Liver (tissue), 9 donors: ENCODE data around the gene SEMA4D. TPM values are rescaled to one million over a fixed set of nuclear protein-coding genes. Genes with fewer than 3 reads are reported as not detected.

Source experiments
- DNase-seq: peaks from one replicate; pipeline ENCODE4 v3.0.0-alpha.2; 2017; ENCODE audit warnings: low spot score
- H3K27ac ChIP-seq, 2 donors: one replicate each; pipeline ENCODE4 v1.7.0; 2013; ENCODE audit warnings: inconsistent platforms in 2 of 2, low read length in 2 of 2, control low read depth in 1 of 2, low read depth in 1 of 2, mild to moderate bottlenecking in 1 of 2
- H3K27me3 ChIP-seq, 4 donors: one replicate each; pipeline versions ENCODE4 v1.6.1 to v1.7.0; 2013; ENCODE audit warnings: low read length in 3 of 4, inconsistent platforms in 1 of 4, mild to moderate bottlenecking in 1 of 4, moderate library complexity in 1 of 4; ENCODE audit not compliant: control insufficient read depth in 4 of 4, insufficient read depth in 4 of 4
- H3K36me3 ChIP-seq, 4 donors: one replicate each; pipeline versions ENCODE4 v1.6.1 to v1.7.0; 2013; ENCODE audit warnings: low read length in 3 of 4, mild to moderate bottlenecking in 3 of 4, low read depth in 1 of 4, moderate library complexity in 1 of 4; ENCODE audit not compliant: control insufficient read depth in 4 of 4, insufficient read depth in 3 of 4
- H3K4me1 ChIP-seq, 4 donors: one replicate each; pipeline versions ENCODE4 v1.6.1 to v1.7.0; 2013; ENCODE audit warnings: low read length in 3 of 4, mild to moderate bottlenecking in 3 of 4, moderate library complexity in 1 of 4; ENCODE audit not compliant: control insufficient read depth in 4 of 4, insufficient read depth in 4 of 4
- H3K4me3 ChIP-seq, 3 donors: one replicate each; pipeline versions ENCODE4 v1.6.1 to v1.7.0; 2013; ENCODE audit warnings: low read length in 3 of 3, control low read depth in 1 of 3, low read depth in 1 of 3, mild to moderate bottlenecking in 1 of 3
- H3K9ac ChIP-seq, 2 donors: one replicate each; pipeline ENCODE4 v1.7.0; 2013; ENCODE audit warnings: low read length in 2 of 2, mild to moderate bottlenecking in 2 of 2, moderate library complexity in 2 of 2, control low read depth in 1 of 2, low read depth in 1 of 2
- H3K9me3 ChIP-seq, 4 donors: one replicate each; pipeline versions ENCODE4 v1.6.1 to v1.7.0; 2013; ENCODE audit warnings: low read length in 3 of 4; ENCODE audit not compliant: control insufficient read depth in 4 of 4
- ATF3 ChIP-seq: IDR thresholded peaks from 2 replicates; pipeline ENCODE4 v1.6.1; 2016; ENCODE audit warnings: antibody characterized with exemption
- CTCF ChIP-seq: fragments of 150-350 bp; IDR thresholded peaks from 2 replicates; pipeline ENCODE4 v1.5.1; 2017; ENCODE audit warnings: improper control_type of control experiment, low read depth, low read length; ENCODE audit not compliant: missing input control
- EGR1 ChIP-seq, 2 donors: IDR thresholded peaks; 2 replicates each; pipeline ENCODE4 v1.6.1; 2016 to 2018; ENCODE audit warnings: antibody characterized with exemption in 2 of 2, low read depth in 2 of 2
- FOXA1 ChIP-seq: IDR thresholded peaks from 2 replicates; pipeline ENCODE4 v1.6.1; 2016; ENCODE audit warnings: antibody characterized with exemption
- FOXA2 ChIP-seq: IDR thresholded peaks from 2 replicates; pipeline ENCODE4 v1.6.1; 2016; ENCODE audit warnings: antibody characterized with exemption
- HNF4A ChIP-seq, 2 donors: conservative IDR thresholded peaks; 2 replicates each; pipeline ENCODE4 v1.6.1; 2016; ENCODE audit warnings: antibody characterized with exemption in 2 of 2, mild to moderate bottlenecking in 2 of 2
- HNF4G ChIP-seq: IDR thresholded peaks from 2 replicates; pipeline ENCODE4 v1.6.1; 2016; ENCODE audit warnings: antibody characterized with exemption
- JUND ChIP-seq, 2 donors: IDR thresholded peaks; 2 replicates each; pipeline ENCODE4 v1.6.1; 2016; ENCODE audit warnings: antibody characterized with exemption in 2 of 2
- NR2F2 ChIP-seq: IDR thresholded peaks from 2 replicates; pipeline ENCODE4 v1.6.1; 2016; ENCODE audit warnings: antibody characterized with exemption
- RAD21 ChIP-seq, 2 donors: IDR thresholded peaks; 2 replicates each; pipeline ENCODE4 v1.6.1; 2016; ENCODE audit warnings: antibody characterized with exemption in 2 of 2, mild to moderate bottlenecking in 2 of 2
- REST ChIP-seq: IDR thresholded peaks from 2 replicates; pipeline ENCODE4 v1.6.1; 2016; ENCODE audit warnings: antibody characterized with exemption, mild to moderate bottlenecking
- RXRA ChIP-seq, 2 donors: IDR thresholded peaks; 2 replicates each; pipeline ENCODE4 v1.6.1; 2017 to 2018; ENCODE audit warnings: antibody characterized with exemption in 2 of 2, mild to moderate bottlenecking in 1 of 2
- SP1 ChIP-seq: IDR thresholded peaks from 2 replicates; pipeline ENCODE4 v1.6.1; 2018; ENCODE audit warnings: antibody characterized with exemption, mild to moderate bottlenecking
- TAF1 ChIP-seq: conservative IDR thresholded peaks from 2 replicates; pipeline ENCODE4 v1.6.1; 2016; ENCODE audit warnings: antibody characterized with exemption, mild to moderate bottlenecking
- YY1 ChIP-seq: IDR thresholded peaks from 2 replicates; pipeline ENCODE4 v1.6.1; 2016; ENCODE audit warnings: antibody characterized with exemption, mild to moderate bottlenecking
- ZBTB33 ChIP-seq: IDR thresholded peaks from 2 replicates; pipeline ENCODE4 v1.6.1; 2016; ENCODE audit warnings: antibody characterized with exemption
- WGBS: extraction: QIAGEN DNeasy Blood & Tissue Kit; methylation state at CpG from one replicate; pipeline ENCODE4 v1.1.7; 2013; 5-methylcytosine and 5-hydroxymethylcytosine counted together
- polyA plus RNA-seq, 2 donors: library from polyadenylated mRNA; stranded (reverse) in 1 of 2; unstranded in 1 of 2; fragments of 200-250 nt in 1 of 2; fragments of >200 nt in 1 of 2; fragmentation: Nextera tagmentation in 1 of 2; extraction: Ambion mirVana in 1 of 2; gene quantifications; one replicate each; pipeline versions ENCODE4 v1.2.1 to v1.2.3, GENCODE V29; 2013 to 2015
- total RNA-seq, 2 donors: library from RNA; depleted of rRNA; stranded (reverse); fragments of >200 nt; gene quantifications; one replicate each; pipeline ENCODE4 v1.2.3, GENCODE V29; 2014
- TF ChIP-seq, protein P1 (sequence below): IDR thresholded peaks from 2 replicates; pipeline ENCODE4 v1.6.1; 2016; ENCODE audit warnings: antibody characterized with exemption
- donor health status: healthy.
- donor health status: healthy.
- donor health status: healthy.
- donor health status: healthy.
- donor health status: healthy.

Gene SEMA4D
- total and polyA plus RNA-seq, 4 donors, result 1.4 to 12.0 (median 4.1) TPM

DNA sequence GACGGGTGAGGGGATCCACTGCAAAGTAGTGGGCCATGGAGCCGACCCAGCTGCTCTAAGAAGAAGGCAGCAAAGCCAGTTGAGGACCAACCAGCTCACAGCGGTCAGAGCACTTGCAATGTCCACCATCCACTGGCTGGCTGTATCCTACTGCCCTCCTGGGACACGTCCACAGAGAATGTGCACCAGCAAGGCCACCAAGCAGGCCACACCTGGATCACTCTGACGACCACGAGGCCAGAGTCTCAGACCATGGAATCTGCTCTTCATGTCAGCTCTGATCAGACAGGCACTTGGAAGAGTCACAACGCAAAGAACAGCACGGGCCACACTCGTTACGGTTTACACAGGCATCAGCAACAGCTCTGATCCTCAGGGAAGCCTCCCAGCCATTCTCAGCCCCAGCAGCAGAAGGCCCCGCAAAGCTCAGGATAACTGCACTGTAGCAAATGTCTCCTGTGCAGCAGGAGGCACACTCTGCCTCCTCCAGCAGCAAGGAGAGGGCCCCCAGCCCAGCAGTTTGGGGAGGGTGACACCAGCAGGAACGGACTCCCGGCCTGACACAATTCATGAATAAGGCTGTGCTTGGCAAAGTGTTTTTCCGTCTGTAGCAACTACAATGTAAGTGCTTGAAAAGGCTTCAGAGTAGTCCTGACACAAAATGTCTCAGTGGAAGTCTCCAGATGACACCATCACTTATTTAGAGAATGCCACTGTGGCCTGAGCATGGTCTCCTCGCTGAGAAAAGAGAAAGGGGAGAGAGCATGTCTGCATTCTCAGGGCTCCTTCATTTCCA, 15.7 kb downstream of the SEMA4D start (continued):
- TF ChIP-seq ZBTB33 (no peak), EGR1 (IDR thresholded peaks at IDR 0.05; ENCODE audit: low read depth in 2 of 2) (no peak), HNF4G (no peak), FOXA2 (no peak)

GRCh38 chr9:89481538-89481915, 16.4 kb downstream of the SEMA4D start:
- DNase-seq, result no peak
- no peaks in the 10 kb centered on the region for H3K36me3 ChIP-seq
- no peak for TF ChIP-seq TAF1
- TF ChIP-seq RXRA (IDR thresholded peaks at IDR 0.05), result no peak
- no peaks in the 10 kb centered on the region for H3K9me3 ChIP-seq
- no peak overlapping the region for H3K9ac ChIP-seq
- no peak overlapping the region for H3K27ac ChIP-seq
- 86% methylated on average over 11 of the region's 11 CpGs for WGBS
- no peak overlapping the region for H3K4me3 ChIP-seq
- H3K4me1 ChIP-seq, result peaks cover 0 to 6% (median 6%) of the 10 kb centered on the region in 4 donors
- no peaks in the 10 kb centered on the region for H3K27me3 ChIP-seq

GRCh38 chr9:89480825-89481537, 16.9 kb downstream of the SEMA4D start:
- no peak for DNase-seq
- no peaks in the 10 kb centered on the region for H3K36me3 ChIP-seq
- no peaks in the 10 kb centered on the region for H3K27me3 ChIP-seq
- H3K9me3 ChIP-seq, result no peaks in the 10 kb centered on the region
- H3K4me1 ChIP-seq, result peaks cover 0 to 6% (median 6%) of the 10 kb centered on the region in 4 donors
- no peak overlapping the region for H3K9ac ChIP-seq
- 86% methylated on average over 15 of the region's 15 CpGs for WGBS
- no peak for TF ChIP-seq RXRA (IDR thresholded peaks at IDR 0.05)
- no peak for TF ChIP-seq FOXA2
- no peak for TF ChIP-seq NR2F2
- TF ChIP-seq CTCF, result no peak
- no peak for TF ChIP-seq ZBTB33
- no peak for TF ChIP-seq HNF4G
- TF ChIP-seq ATF3, result no peak
- TF ChIP-seq FOXA1, result no peak
- no peak for TF ChIP-seq REST
- TF ChIP-seq EGR1 (IDR thresholded peaks at IDR 0.05; ENCODE audit: low read depth in 2 of 2), result no peak
- TF ChIP-seq JUND (IDR thresholded peaks at IDR 0.05), result no peak
- no peak for TF ChIP-seq YY1
- TF ChIP-seq SP1, result no peak
- no peak for TF ChIP-seq RAD21 (IDR thresholded peaks at IDR 0.05)
- TF ChIP-seq HNF4A (conservative IDR thresholded peaks at IDR 0.05), result no peak
- TF ChIP-seq, protein P1, sequence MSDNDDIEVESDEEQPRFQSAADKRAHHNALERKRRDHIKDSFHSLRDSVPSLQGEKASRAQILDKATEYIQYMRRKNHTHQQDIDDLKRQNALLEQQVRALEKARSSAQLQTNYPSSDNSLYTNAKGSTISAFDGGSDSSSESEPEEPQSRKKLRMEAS, result no peak
- H3K27ac ChIP-seq, result no peak overlapping the region
- H3K4me3 ChIP-seq, result no peak overlapping the region
